Measurements from ENCODE around the gene ZRSR2. TPM values are rescaled to one million over a fixed set of nuclear protein-coding genes. Genes with fewer than 3 reads are reported as not detected.

The ZRSR2 gene
- total and polyA plus RNA-seq, 2 experiments from 2014 or later: 5.2 to 45.1 TPM

DNA sequence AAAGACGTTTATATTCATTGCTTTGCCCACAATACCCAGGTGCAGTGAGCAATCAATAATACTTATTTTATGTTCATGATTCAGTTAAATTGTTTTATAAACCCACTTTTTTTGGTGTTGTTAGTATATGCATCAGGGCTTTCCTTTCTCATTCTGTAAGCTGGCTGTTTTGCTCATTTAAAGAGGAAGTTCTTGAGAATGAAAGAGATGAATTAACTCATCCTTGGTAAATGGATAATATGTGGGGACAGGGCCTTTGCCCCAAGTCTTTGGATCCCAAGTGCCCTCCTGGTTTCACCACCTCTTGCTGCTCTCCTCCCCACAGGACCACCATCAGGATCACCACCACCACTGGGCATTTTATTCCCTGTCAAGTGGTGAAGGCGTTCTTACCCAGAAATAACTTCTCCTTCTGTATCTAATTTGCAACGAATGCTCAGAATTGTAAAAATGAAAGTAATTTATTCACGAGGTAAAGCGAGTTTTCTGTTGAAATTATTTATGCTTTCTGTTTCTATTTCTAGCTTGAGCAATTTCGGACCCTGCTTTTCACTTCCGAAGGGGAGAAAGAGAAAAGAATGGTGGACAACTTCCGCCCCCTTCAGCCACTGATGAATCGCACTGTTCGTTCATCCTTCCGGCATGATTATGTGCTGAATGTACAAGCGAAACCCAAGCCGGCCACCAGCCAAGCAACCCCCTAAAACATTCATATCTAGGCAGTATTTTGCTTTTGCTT, 8.2 kb upstream of the ZRSR2 start:
- no peak overlapping the region for H2AFZ ChIP-seq
- H3K36me3 ChIP-seq (ENCODE audit: insufficient read depth): 0 out of 2 replicates have a peak, but pooled peaks cover 8% of the 10 kb centered on the region
- H3K4me3 Mint-ChIP-seq: no peak overlapping the region
- peaks cover 4% of the 10 kb centered on the region for H3K27me3 Mint-ChIP-seq (ENCODE audit: insufficient read depth, low read depth, poor library complexity)
- H3K4me1 Mint-ChIP-seq: no peaks in the 10 kb centered on the region
- DNase-seq (ENCODE audit: low spot score) (no peak), ATAC-seq (no peak)
- no peak overlapping the region for H3K4me2 ChIP-seq
- H3K27me3 ChIP-seq (ENCODE audit: insufficient read depth): no peaks in the 10 kb centered on the region
- no peak overlapping the region for H3K27ac ChIP-seq (ENCODE audit: low read depth)
- no peaks in the 10 kb centered on the region for H3F3A ChIP-seq (replicated peaks; ENCODE audit: low read depth)
- H3K36me3 Mint-ChIP-seq (ENCODE audit: low read depth): peaks cover 21% of the 10 kb centered on the region
- H3K27ac Mint-ChIP-seq: no peak overlapping the region
- H3K9me3 Mint-ChIP-seq: no peaks in the 10 kb centered on the region
- no peaks in the 10 kb centered on the region for H3K4me1 ChIP-seq (ENCODE audit: insufficient read depth)
- H3K79me2 ChIP-seq (replicated peaks; ENCODE audit: insufficient read depth): no peaks in the 10 kb centered on the region
- no peak overlapping the region for H3K4me3 ChIP-seq
- TF ChIP-seq STAT1 (IDR thresholded peaks at IDR 0.05; ENCODE audit: unreplicated experiment) (no peak), EZH2 (IDR thresholded peaks at IDR 0.05; ENCODE audit: low read depth, unreplicated experiment) (no peak), ZNF114 (CRISPR knock-in tag; IDR thresholded peaks at IDR 0.05) (no peak), NANOG (IDR thresholded peaks at IDR 0.05; ENCODE audit: borderline replicate concordance) (no peak), JUNB (IDR thresholded peaks at IDR 0.05; ENCODE audit: unreplicated experiment) (no peak), EZH2phosphoT487 (IDR thresholded peaks at IDR 0.05; ENCODE audit: unreplicated experiment) (no peak)
- TF ChIP-seq, protein P1, sequence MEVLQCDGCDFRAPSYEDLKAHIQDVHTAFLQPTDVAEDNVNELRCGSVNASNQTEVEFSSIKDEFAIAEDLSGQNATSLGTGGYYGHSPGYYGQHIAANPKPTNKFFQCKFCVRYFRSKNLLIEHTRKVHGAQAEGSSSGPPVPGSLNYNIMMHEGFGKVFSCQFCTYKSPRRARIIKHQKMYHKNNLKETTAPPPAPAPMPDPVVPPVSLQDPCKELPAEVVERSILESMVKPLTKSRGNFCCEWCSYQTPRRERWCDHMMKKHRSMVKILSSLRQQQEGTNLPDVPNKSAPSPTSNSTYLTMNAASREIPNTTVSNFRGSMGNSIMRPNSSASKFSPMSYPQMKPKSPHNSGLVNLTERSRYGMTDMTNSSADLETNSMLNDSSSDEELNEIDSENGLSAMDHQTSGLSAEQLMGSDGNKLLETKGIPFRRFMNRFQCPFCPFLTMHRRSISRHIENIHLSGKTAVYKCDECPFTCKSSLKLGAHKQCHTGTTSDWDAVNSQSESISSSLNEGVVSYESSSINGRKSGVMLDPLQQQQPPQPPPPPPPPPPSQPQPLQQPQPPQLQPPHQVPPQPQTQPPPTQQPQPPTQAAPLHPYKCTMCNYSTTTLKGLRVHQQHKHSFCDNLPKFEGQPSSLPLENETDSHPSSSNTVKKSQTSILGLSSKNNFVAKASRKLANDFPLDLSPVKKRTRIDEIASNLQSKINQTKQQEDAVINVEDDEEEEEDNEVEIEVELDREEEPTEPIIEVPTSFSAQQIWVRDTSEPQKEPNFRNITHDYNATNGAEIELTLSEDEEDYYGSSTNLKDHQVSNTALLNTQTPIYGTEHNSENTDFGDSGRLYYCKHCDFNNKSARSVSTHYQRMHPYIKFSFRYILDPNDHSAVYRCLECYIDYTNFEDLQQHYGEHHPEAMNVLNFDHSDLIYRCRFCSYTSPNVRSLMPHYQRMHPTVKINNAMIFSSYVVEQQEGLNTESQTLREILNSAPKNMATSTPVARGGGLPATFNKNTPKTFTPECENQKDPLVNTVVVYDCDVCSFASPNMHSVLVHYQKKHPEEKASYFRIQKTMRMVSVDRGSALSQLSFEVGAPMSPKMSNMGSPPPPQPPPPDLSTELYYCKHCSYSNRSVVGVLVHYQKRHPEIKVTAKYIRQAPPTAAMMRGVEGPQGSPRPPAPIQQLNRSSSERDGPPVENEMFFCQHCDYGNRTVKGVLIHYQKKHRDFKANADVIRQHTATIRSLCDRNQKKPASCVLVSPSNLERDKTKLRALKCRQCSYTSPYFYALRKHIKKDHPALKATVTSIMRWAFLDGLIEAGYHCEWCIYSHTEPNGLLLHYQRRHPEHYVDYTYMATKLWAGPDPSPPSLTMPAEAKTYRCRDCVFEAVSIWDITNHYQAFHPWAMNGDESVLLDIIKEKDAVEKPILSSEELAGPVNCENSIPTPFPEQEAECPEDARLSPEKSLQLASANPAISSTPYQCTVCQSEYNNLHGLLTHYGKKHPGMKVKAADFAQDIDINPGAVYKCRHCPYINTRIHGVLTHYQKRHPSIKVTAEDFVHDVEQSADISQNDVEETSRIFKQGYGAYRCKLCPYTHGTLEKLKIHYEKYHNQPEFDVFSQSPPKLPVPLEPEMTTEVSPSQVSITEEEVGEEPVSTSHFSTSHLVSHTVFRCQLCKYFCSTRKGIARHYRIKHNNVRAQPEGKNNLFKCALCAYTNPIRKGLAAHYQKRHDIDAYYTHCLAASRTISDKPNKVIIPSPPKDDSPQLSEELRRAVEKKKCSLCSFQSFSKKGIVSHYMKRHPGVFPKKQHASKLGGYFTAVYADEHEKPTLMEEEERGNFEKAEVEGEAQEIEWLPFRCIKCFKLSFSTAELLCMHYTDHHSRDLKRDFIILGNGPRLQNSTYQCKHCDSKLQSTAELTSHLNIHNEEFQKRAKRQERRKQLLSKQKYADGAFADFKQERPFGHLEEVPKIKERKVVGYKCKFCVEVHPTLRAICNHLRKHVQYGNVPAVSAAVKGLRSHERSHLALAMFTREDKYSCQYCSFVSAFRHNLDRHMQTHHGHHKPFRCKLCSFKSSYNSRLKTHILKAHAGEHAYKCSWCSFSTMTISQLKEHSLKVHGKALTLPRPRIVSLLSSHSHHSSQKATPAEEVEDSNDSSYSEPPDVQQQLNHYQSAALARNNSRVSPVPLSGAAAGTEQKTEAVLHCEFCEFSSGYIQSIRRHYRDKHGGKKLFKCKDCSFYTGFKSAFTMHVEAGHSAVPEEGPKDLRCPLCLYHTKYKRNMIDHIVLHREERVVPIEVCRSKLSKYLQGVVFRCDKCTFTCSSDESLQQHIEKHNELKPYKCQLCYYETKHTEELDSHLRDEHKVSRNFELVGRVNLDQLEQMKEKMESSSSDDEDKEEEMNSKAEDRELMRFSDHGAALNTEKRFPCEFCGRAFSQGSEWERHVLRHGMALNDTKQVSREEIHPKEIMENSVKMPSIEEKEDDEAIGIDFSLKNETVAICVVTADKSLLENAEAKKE (CRISPR knock-in tag; IDR thresholded peaks at IDR 0.05): no peak
- TF ChIP-seq, protein P2, sequence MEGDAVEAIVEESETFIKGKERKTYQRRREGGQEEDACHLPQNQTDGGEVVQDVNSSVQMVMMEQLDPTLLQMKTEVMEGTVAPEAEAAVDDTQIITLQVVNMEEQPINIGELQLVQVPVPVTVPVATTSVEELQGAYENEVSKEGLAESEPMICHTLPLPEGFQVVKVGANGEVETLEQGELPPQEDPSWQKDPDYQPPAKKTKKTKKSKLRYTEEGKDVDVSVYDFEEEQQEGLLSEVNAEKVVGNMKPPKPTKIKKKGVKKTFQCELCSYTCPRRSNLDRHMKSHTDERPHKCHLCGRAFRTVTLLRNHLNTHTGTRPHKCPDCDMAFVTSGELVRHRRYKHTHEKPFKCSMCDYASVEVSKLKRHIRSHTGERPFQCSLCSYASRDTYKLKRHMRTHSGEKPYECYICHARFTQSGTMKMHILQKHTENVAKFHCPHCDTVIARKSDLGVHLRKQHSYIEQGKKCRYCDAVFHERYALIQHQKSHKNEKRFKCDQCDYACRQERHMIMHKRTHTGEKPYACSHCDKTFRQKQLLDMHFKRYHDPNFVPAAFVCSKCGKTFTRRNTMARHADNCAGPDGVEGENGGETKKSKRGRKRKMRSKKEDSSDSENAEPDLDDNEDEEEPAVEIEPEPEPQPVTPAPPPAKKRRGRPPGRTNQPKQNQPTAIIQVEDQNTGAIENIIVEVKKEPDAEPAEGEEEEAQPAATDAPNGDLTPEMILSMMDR (conservative IDR thresholded peaks at IDR 0.05; ENCODE audit: low read depth in 2 of 2): no peak
- TF ChIP-seq, protein P3, sequence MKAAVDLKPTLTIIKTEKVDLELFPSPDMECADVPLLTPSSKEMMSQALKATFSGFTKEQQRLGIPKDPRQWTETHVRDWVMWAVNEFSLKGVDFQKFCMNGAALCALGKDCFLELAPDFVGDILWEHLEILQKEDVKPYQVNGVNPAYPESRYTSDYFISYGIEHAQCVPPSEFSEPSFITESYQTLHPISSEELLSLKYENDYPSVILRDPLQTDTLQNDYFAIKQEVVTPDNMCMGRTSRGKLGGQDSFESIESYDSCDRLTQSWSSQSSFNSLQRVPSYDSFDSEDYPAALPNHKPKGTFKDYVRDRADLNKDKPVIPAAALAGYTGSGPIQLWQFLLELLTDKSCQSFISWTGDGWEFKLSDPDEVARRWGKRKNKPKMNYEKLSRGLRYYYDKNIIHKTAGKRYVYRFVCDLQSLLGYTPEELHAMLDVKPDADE (IDR thresholded peaks at IDR 0.05): no peak
- no peaks in the 10 kb centered on the region for H4K20me1 ChIP-seq (replicated peaks; ENCODE audit: insufficient read depth)
- H3K9me2 ChIP-seq (ENCODE audit: insufficient read depth): no peaks in the 10 kb centered on the region
